ENCODE data around the gene ATP4A.
"Not testable (repeated sequence)": the region's sequence is repeated elsewhere in the genome, so short reads cannot be mapped to it uniquely, and the experiment has no call there.

Gene ATP4A

DNA sequence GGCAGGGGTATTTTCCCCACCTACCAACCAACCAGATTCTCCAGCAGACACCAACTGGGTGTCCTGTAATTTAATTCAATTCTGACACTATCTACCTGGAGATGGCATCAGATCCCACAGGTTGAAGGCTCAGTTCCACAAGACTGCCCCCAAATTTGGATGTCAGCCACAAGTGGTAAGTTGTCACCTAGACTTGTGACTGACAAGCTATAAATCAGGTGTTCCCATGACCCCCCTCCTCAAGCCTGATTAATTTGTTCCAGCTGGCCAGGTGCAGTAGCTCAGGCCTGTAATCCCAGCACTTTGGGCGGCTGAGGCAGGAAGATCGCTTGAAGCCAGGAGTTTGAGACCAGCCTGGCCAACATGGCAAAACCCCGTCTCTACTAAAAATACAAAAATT lies 38.5 kb upstream of the ATP4A start:
- Histone ChIP-seq H3K27me3 (ENCODE audit: insufficient read depth, low read length, poor library complexity, severe bottlenecking) (no peaks in the 10 kb centered on the region), H3K79me2 (ENCODE audit: insufficient read depth, low read length) (no peaks in the 10 kb centered on the region), H3K9me3 (ENCODE audit: insufficient read depth, low read depth, low read length) (no peaks in the 10 kb centered on the region), H3K4me3 (ENCODE audit: low read length, poor library complexity, severe bottlenecking) (no peak overlapping the region), H4K20me1 (ENCODE audit: insufficient read depth, low read length, poor library complexity, severe bottlenecking) (no peaks in the 10 kb centered on the region), H3K9me2 (replicated peaks; ENCODE audit: low read depth, low read length) (no peaks in the 10 kb centered on the region), H3K9ac (ENCODE audit: low read depth, low read length, poor library complexity, severe bottlenecking) (no peak overlapping the region), H3F3A (ENCODE audit: low read depth) (no peaks in the 10 kb centered on the region), H2AFZ (ENCODE audit: low read length) (no peak overlapping the region), H3K4me2 (ENCODE audit: low read depth, low read length, poor library complexity, severe bottlenecking) (no peak overlapping the region), H3K36me3 (ENCODE audit: insufficient read depth, low read length) (no peaks in the 10 kb centered on the region), H3K4me1 (ENCODE audit: insufficient read depth, low read length, poor library complexity, severe bottlenecking) (no peaks in the 10 kb centered on the region)
- no peak for TF ChIP-seq CTCF (conservative IDR thresholded peaks at IDR 0.05; ENCODE audit: low read length)
- no peak for TF ChIP-seq EZH2phosphoT487 (IDR thresholded peaks at IDR 0.05; ENCODE audit: borderline replicate concordance)

DNA sequence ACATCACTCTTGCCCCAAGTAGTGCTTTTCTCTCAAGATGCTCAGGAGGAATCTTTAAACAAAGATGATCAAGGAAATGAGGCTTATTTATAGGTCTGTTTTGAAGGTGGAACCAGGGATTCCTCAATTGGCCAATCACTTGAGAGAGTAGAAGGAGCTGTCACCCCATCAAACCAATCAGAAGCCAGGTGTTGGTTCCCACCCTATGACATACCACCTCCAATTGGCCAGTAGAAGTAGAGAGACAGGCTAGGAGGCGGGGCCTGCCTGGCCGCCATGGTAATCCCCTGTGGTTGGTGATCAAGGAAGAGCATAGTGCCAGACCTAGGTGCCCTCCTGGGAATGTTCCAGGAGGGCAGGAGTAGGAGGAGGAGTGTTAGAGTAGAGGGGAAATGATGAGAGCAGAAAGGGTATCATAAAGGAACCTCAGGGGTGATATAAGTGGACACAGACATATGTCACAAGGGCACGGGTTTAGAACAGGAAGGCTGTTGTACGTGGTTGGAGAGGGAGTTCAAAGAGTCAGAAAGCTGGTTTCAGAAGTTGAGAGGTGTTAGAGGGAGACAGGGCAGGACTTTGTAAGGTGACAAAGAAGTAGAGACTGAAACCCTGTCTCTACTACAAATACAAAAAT lies 33.0 kb upstream of the ATP4A start:
- Histone ChIP-seq H3F3A (ENCODE audit: low read depth) (no peaks in the 10 kb centered on the region), H3K9me3 (ENCODE audit: insufficient read depth, low read depth, low read length) (no peaks in the 10 kb centered on the region), H3K79me2 (ENCODE audit: insufficient read depth, low read length) (no peaks in the 10 kb centered on the region), H3K9ac (ENCODE audit: low read depth, low read length, poor library complexity, severe bottlenecking) (no peak overlapping the region), H2AFZ (ENCODE audit: low read length) (peak overlapping the region; percentile 22), H4K20me1 (ENCODE audit: insufficient read depth, low read length, poor library complexity, severe bottlenecking) (no peaks in the 10 kb centered on the region), H3K4me1 (ENCODE audit: insufficient read depth, low read length, poor library complexity, severe bottlenecking) (no peaks in the 10 kb centered on the region), H3K36me3 (ENCODE audit: insufficient read depth, low read length) (no peaks in the 10 kb centered on the region), H3K27me3 (ENCODE audit: insufficient read depth, low read length, poor library complexity, severe bottlenecking) (no peaks in the 10 kb centered on the region), H3K4me3 (ENCODE audit: low read length, poor library complexity, severe bottlenecking) (no peak overlapping the region), H3K9me2 (replicated peaks; ENCODE audit: low read depth, low read length) (no peaks in the 10 kb centered on the region), H3K4me2 (ENCODE audit: low read depth, low read length, poor library complexity, severe bottlenecking) (no peak overlapping the region)
- TF ChIP-seq EZH2phosphoT487 (IDR thresholded peaks at IDR 0.05; ENCODE audit: borderline replicate concordance) (no peak), CTCF (conservative IDR thresholded peaks at IDR 0.05; ENCODE audit: low read length) (no peak)

GRCh38 chr19:35595928-35596327 lies 32.5 kb upstream of the ATP4A start:
- Histone ChIP-seq H3K4me1 (ENCODE audit: insufficient read depth, low read length, poor library complexity, severe bottlenecking) (no peaks in the 10 kb centered on the region), H3K27me3 (ENCODE audit: insufficient read depth, low read length, poor library complexity, severe bottlenecking) (no peaks in the 10 kb centered on the region), H3K9ac (ENCODE audit: low read depth, low read length, poor library complexity, severe bottlenecking) (no peak overlapping the region), H3K36me3 (ENCODE audit: insufficient read depth, low read length) (no peaks in the 10 kb centered on the region), H3F3A (ENCODE audit: low read depth) (no peaks in the 10 kb centered on the region), H3K79me2 (ENCODE audit: insufficient read depth, low read length) (no peaks in the 10 kb centered on the region), H4K20me1 (ENCODE audit: insufficient read depth, low read length, poor library complexity, severe bottlenecking) (no peaks in the 10 kb centered on the region), H3K9me2 (replicated peaks; ENCODE audit: low read depth, low read length) (no peaks in the 10 kb centered on the region), H3K9me3 (ENCODE audit: insufficient read depth, low read depth, low read length) (no peaks in the 10 kb centered on the region), H3K4me3 (ENCODE audit: low read length, poor library complexity, severe bottlenecking) (no peak overlapping the region), H3K4me2 (ENCODE audit: low read depth, low read length, poor library complexity, severe bottlenecking) (no peak overlapping the region), H2AFZ (ENCODE audit: low read length) (peak overlapping the region; percentile 22; the same call in 1 of the 2 replicates)
- TF ChIP-seq CTCF (conservative IDR thresholded peaks at IDR 0.05; ENCODE audit: low read length) (no peak), EZH2phosphoT487 (IDR thresholded peaks at IDR 0.05; ENCODE audit: borderline replicate concordance) (no peak)

DNA sequence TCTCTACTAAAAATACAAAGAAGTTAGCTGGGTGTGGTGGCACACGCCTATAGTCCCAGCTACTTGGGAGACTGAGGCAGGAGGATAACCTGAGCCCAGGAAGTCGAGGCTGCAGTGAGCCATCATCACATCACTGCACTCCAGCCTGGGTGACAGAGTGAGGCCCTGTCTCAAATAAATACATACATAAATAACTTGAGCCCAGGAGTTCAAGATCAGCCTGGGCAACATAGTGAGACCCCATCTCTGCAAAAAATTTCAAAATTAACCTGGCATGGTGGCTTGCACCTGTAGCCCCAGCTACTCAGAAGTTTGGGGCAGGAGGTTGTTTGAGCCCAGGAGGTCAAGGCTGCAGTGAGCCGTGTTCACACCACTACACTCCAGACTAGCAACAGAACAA lies 31.6 kb upstream of the ATP4A start:
- H3F3A ChIP-seq (ENCODE audit: low read depth); H3K36me3 ChIP-seq (ENCODE audit: insufficient read depth, low read length); H3K9ac ChIP-seq (ENCODE audit: low read depth, low read length, poor library complexity, severe bottlenecking); H2AFZ ChIP-seq (ENCODE audit: low read length); H3K4me2 ChIP-seq (ENCODE audit: low read depth, low read length, poor library complexity, severe bottlenecking); H3K4me3 ChIP-seq (ENCODE audit: low read length, poor library complexity, severe bottlenecking); H3K79me2 ChIP-seq (ENCODE audit: insufficient read depth, low read length); H3K4me1 ChIP-seq (ENCODE audit: insufficient read depth, low read length, poor library complexity, severe bottlenecking); H4K20me1 ChIP-seq (ENCODE audit: insufficient read depth, low read length, poor library complexity, severe bottlenecking); H3K9me2 ChIP-seq (replicated peaks; ENCODE audit: low read depth, low read length); H3K27me3 ChIP-seq (ENCODE audit: insufficient read depth, low read length, poor library complexity, severe bottlenecking); H3K9me3 ChIP-seq (ENCODE audit: insufficient read depth, low read depth, low read length): not testable (repeated sequence)

All from Loucy (cell line).